ENCODE measurements around the gene ANKRD42.
"Not testable (repeated sequence)": the region's sequence is repeated elsewhere in the genome, so short reads cannot be mapped to it uniquely, and the experiment has no call there.

The ANKRD42 gene

DNA sequence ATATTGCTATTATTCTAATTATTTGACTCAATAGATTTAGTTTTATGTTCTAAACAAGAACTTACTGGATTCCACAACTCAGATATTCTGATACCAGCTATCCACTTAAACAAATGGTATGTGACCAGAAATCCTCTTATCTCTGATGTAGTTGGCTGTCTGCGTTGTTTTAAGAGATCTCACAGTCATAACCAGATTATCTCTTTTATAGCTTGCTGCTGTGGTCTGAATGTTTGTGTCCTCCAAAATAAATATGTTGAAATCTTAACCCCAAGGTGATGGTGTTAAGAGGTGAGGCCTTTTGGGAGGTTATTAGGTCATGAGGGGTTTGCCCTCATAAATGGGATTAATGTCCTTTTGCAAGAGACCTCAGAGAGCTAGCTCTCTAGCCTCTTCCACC, 12.7 kb downstream of the ANKRD42 start:
- Histone ChIP-seq H3K9ac (ENCODE audit: low read depth, low read length) (no peak overlapping the region), H3K4me3 (ENCODE audit: low read depth in 1 of 2, low read length in 2 of 2) (no peak overlapping the region), H3K79me2 (ENCODE audit: insufficient read depth, low read length) (no peaks in the 10 kb centered on the region), H3K9me3 (ENCODE audit: insufficient read depth, low read length, severe bottlenecking) (no peaks in the 10 kb centered on the region), H3K4me2 (ENCODE audit: insufficient read depth, low read length) (no peak overlapping the region), H2AFZ (ENCODE audit: low read depth, low read length) (no peak overlapping the region), H3K4me1 (ENCODE audit: insufficient read depth, low read length) (no peaks in the 10 kb centered on the region), H3K36me3 (ENCODE audit: insufficient read depth, low read length) (no peaks in the 10 kb centered on the region), H4K20me1 (ENCODE audit: insufficient read depth, low read length) (no peaks in the 10 kb centered on the region), H3K27ac (ENCODE audit: low read length) (no peak overlapping the region), H3K27me3 (ENCODE audit: insufficient read depth, low read length, poor library complexity) (no peaks in the 10 kb centered on the region)
- DNase-seq: no peak
- no peak for ATAC-seq (ENCODE audit: insufficient read depth, low read depth)
- TF ChIP-seq EZH2 (IDR thresholded peaks at IDR 0.05; ENCODE audit: borderline replicate concordance, low read depth, low read length, severe bottlenecking): no peak
- TF ChIP-seq, protein P1, sequence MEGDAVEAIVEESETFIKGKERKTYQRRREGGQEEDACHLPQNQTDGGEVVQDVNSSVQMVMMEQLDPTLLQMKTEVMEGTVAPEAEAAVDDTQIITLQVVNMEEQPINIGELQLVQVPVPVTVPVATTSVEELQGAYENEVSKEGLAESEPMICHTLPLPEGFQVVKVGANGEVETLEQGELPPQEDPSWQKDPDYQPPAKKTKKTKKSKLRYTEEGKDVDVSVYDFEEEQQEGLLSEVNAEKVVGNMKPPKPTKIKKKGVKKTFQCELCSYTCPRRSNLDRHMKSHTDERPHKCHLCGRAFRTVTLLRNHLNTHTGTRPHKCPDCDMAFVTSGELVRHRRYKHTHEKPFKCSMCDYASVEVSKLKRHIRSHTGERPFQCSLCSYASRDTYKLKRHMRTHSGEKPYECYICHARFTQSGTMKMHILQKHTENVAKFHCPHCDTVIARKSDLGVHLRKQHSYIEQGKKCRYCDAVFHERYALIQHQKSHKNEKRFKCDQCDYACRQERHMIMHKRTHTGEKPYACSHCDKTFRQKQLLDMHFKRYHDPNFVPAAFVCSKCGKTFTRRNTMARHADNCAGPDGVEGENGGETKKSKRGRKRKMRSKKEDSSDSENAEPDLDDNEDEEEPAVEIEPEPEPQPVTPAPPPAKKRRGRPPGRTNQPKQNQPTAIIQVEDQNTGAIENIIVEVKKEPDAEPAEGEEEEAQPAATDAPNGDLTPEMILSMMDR (IDR thresholded peaks at IDR 0.05; ENCODE audit: borderline replicate concordance, extremely low read depth, low read length, poor library complexity, severe bottlenecking): no peak

DNA sequence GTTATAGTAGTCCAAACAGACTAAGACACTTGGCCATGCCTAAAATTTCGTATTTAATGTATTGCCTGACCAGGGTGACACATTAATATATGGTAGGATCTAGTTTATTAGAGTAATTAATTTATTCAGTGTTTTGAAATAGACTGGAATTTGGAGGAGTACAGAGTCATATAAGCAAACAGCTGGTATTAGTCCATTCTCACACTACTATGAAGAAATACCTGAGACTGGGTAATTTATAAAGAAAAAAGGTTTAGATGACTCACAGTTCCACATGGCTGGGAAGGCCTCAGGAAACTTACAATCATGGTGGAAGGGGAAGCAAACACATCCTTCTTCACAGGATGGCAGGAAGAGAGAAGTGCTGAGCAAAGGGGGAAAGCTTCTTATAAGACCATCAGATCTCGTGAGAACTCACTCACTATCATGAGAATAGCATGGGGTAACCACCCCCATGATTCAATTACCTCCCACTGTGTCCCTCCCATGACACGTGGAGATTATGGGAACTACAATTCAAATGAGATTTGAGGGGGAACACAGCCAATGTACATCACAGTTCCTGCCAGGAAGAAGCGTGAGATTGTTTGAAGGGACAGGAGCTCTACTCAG, 13.4 kb downstream of the ANKRD42 start:
- not testable (repeated sequence) for H3K9me3 ChIP-seq (ENCODE audit: insufficient read depth, low read length, severe bottlenecking); H3K9ac ChIP-seq (ENCODE audit: low read depth, low read length); H2AFZ ChIP-seq (ENCODE audit: low read depth, low read length); DNase-seq; H3K27ac ChIP-seq (ENCODE audit: low read length); ATAC-seq (ENCODE audit: insufficient read depth, low read depth); H3K4me1 ChIP-seq (ENCODE audit: insufficient read depth, low read length); H4K20me1 ChIP-seq (ENCODE audit: insufficient read depth, low read length); H3K4me2 ChIP-seq (ENCODE audit: insufficient read depth, low read length); H3K79me2 ChIP-seq (ENCODE audit: insufficient read depth, low read length); H3K36me3 ChIP-seq (ENCODE audit: insufficient read depth, low read length); H3K27me3 ChIP-seq (ENCODE audit: insufficient read depth, low read length, poor library complexity); H3K4me3 ChIP-seq (ENCODE audit: low read depth in 1 of 2, low read length in 2 of 2)

DNA sequence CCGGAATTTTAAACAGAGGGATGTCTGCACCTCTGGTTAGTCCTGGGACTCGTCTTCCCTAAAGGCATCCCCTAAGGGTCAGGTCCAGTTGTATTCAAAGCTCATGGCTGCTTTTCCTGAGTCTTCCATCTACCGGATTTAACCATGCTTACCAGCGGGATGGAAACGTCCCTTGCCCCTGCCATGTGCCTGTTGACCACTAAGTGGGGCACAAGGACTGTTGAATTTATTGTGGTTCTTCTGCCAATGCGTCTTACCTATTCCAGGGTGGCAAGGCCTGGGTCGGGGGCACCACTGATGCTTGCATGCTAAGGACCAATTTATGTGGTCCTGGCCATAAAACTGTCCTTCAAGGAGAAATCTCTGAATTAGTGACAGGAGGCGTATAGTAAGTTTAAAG, 25.6 kb downstream of the ANKRD42 start:
- DNase-seq: no peak

DNA sequence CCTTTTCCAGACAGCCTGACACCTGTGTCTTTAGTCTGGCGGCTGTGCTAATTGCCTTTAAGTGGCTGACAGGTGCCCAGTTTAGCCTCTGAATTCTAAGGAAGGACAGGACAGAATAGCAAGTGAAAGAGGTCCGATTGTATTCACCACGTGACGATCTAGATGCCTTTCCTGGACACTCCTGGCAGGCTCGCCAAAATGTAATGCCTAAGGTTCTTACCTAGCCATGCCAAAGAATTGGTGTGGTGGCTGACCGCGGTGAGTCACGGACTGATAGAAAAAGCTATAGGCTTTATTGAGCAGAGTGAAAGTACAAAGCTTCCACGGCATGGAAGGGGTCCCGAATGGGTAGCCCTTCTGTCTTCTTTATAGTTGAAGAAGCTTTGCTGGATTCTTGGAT, 26.7 kb downstream of the ANKRD42 start:
- TF ChIP-seq, protein P1 (IDR thresholded peaks at IDR 0.05; ENCODE audit: borderline replicate concordance, extremely low read depth, low read length, poor library complexity, severe bottlenecking): no peak
- Histone ChIP-seq H3K27ac (ENCODE audit: low read length) (no peak overlapping the region), H3K27me3 (ENCODE audit: insufficient read depth, low read length, poor library complexity) (no peaks in the 10 kb centered on the region), H3K4me2 (ENCODE audit: insufficient read depth, low read length) (no peak overlapping the region), H3K9me3 (ENCODE audit: insufficient read depth, low read length, severe bottlenecking) (no peaks in the 10 kb centered on the region), H3K4me1 (ENCODE audit: insufficient read depth, low read length) (no peaks in the 10 kb centered on the region), H3K9ac (ENCODE audit: low read depth, low read length) (no peak overlapping the region), H3K36me3 (ENCODE audit: insufficient read depth, low read length) (no peaks in the 10 kb centered on the region), H3K79me2 (ENCODE audit: insufficient read depth, low read length) (no peaks in the 10 kb centered on the region), H2AFZ (ENCODE audit: low read depth, low read length) (no peak overlapping the region), H4K20me1 (ENCODE audit: insufficient read depth, low read length) (no peaks in the 10 kb centered on the region), H3K4me3 (ENCODE audit: low read depth in 1 of 2, low read length in 2 of 2) (no peak overlapping the region)
- ATAC-seq (ENCODE audit: insufficient read depth, low read depth) (no peak), DNase-seq (no peak)

More for the DNA sequence above, 25.6 kb downstream of the ANKRD42 start:
- Histone ChIP-seq H3K36me3 (ENCODE audit: insufficient read depth, low read length) (no peaks in the 10 kb centered on the region), H3K4me1 (ENCODE audit: insufficient read depth, low read length) (no peaks in the 10 kb centered on the region), H3K79me2 (ENCODE audit: insufficient read depth, low read length) (no peaks in the 10 kb centered on the region), H3K27me3 (ENCODE audit: insufficient read depth, low read length, poor library complexity) (no peaks in the 10 kb centered on the region), H3K9ac (ENCODE audit: low read depth, low read length) (no peak overlapping the region), H3K4me2 (ENCODE audit: insufficient read depth, low read length) (no peak overlapping the region), H3K9me3 (ENCODE audit: insufficient read depth, low read length, severe bottlenecking) (no peaks in the 10 kb centered on the region), H2AFZ (ENCODE audit: low read depth, low read length) (no peak overlapping the region), H3K27ac (ENCODE audit: low read length) (no peak overlapping the region), H3K4me3 (ENCODE audit: low read depth in 1 of 2, low read length in 2 of 2) (no peak overlapping the region), H4K20me1 (ENCODE audit: insufficient read depth, low read length) (no peaks in the 10 kb centered on the region)
- ATAC-seq (ENCODE audit: insufficient read depth, low read depth): no peak
- TF ChIP-seq EZH2 (IDR thresholded peaks at IDR 0.05; ENCODE audit: borderline replicate concordance, low read depth, low read length, severe bottlenecking): no peak
- TF ChIP-seq, protein P1 (IDR thresholded peaks at IDR 0.05; ENCODE audit: borderline replicate concordance, extremely low read depth, low read length, poor library complexity, severe bottlenecking): peak; percentile 41

All from DND-41 (cell line).